GM21447 (cell line): ENCODE results near the gene LAMC2.
A peak's percentile ranks its signal among the peaks of the same experiment; 100 is the strongest.

Source experiments
- ATAC-seq: cut with Tn5 transposase; IDR thresholded peaks from one replicate; pipeline ENCODE4 v1.9.1; 2021; ENCODE audit not compliant: unreplicated experiment

LAMC2 gene

GRCh38 chr1:183167676-183168075, 18.4 kb upstream of the LAMC2 start:
- ATAC-seq, result no peak

- no peak for ATAC-seq
Observed at GRCh38 chr1:183168308-183168707, 17.8 kb upstream of the LAMC2 start.

- ATAC-seq, result no peak
Observed at GRCh38 chr1:183173828-183174227, 12.2 kb upstream of the LAMC2 start.

GRCh38 chr1:183175631-183176030, 10.4 kb upstream of the LAMC2 start:
- ATAC-seq, result no peak

- no peak for ATAC-seq
Observed at GRCh38 chr1:183178545-183178944, 7.5 kb upstream of the LAMC2 start.

- no peak for ATAC-seq
Observed at GRCh38 chr1:183179033-183179432, 7.0 kb upstream of the LAMC2 start.

- peak; percentile 36 for ATAC-seq
Observed at GRCh38 chr1:183180218-183180617, 5.8 kb upstream of the LAMC2 start.

GRCh38 chr1:183180634-183181056, 5.4 kb upstream of the LAMC2 start:
- peak; percentile 75 for ATAC-seq

- no peak for ATAC-seq
Observed at GRCh38 chr1:183186841-183187240, 777 bp downstream of the LAMC2 start.

- ATAC-seq, result no peak
Observed at GRCh38 chr1:183188240-183188639, 2.2 kb downstream of the LAMC2 start.

GRCh38 chr1:183191833-183192232, 5.8 kb downstream of the LAMC2 start:
- no peak for ATAC-seq

- ATAC-seq, result no peak
Observed at GRCh38 chr1:183193963-183194525, 8.0 kb downstream of the LAMC2 start.

- ATAC-seq, result peak; percentile 96
Observed at GRCh38 chr1:183194527-183195141, 8.6 kb downstream of the LAMC2 start.

GRCh38 chr1:183195142-183195574, 9.1 kb downstream of the LAMC2 start:
- ATAC-seq, result peak; percentile 44

GRCh38 chr1:183197762-183198161, 11.7 kb downstream of the LAMC2 start:
- ATAC-seq, result no peak

GRCh38 chr1:183198463-183198862, 12.4 kb downstream of the LAMC2 start:
- ATAC-seq, result no peak

- no peak for ATAC-seq
Observed at GRCh38 chr1:183199304-183199703, 13.2 kb downstream of the LAMC2 start.

GRCh38 chr1:183200451-183200850, 14.4 kb downstream of the LAMC2 start:
- no peak for ATAC-seq

GRCh38 chr1:183203094-183203493, 17.0 kb downstream of the LAMC2 start:
- ATAC-seq, result no peak

GRCh38 chr1:183205196-183205781, 19.2 kb downstream of the LAMC2 start:
- ATAC-seq, result no peak

- ATAC-seq, result no peak
Observed at GRCh38 chr1:183206538-183207122, 20.6 kb downstream of the LAMC2 start.

- no peak for ATAC-seq
Observed at GRCh38 chr1:183209533-183210158, 23.6 kb downstream of the LAMC2 start.
